Cortex of kidney (tissue), 1 donor: ENCODE measurements around the gene HCRTR1.

Source experiments
- DNase-seq: peaks from one replicate; lab custom pipeline; 2025; lab: John Stamatoyannopoulos, UW

Gene HCRTR1

DNA sequence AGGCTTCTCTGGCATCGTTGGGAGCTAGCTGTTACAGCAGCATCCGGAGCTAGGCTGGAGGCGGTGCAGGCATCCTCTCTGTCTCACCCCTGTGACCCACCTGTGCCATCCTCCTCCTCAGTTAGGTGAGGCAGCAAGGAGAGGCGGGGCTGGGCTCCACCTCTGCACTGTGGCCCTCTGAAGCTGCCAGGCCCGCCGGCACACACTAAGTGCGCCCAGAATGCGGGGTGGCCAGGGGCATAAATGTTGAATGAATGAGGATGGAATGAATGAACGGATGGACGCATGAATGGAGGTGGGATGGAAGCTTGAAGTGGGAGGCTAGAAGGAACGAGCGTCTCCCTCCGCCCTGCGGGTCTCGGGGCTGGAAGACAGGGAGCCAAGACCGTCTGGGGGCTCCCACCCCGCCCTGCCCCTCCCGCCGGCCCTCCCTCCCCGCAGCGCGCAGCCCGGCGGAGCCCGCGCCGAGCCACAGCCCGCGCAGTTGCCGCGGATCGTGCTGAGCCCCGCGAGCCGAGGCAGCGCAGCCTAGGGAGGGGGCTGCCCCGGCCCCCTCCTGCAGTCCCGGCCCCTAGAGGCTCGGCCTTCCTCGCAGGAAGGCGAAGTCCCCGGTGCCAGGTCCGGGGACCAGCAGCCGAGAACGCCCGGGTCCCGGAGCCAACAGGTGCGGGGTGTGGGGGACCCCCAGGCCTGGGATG, at the start of gene HCRTR1:
TSS of gene HCRTR1 (plus strand) at position 472 of the 698 bp plus-strand sequence. CDS start 1,504 bp downstream, outside the sequence.
- DNase-seq: no peak

DNA sequence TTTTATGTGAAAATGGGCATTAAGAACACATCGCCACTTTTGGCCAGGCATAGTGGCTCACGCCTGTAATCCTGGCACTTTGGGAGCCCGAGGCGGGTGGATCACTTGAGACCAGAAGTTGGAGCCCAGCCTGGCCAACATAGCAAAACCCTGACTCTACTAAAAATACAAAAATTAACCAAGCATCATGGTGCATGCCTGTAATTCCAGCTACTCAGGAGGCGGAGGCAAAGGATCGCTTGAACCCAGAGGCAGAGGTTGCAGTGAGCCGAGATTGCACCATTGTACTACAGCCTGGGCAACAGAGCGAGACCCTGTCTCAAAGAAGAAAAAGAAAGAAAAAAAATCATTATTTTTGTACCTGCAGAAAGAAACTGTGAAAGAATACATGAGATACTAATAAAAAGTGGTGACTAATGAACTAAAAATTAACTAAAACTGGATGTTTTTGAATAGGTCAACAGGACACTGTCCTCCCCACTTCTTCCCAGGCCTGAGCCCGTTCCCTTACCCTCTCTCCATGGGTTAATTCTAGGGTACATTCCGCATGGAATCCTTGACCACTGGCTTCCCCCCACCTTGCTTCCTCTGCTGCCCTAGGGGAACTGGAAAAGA, 49.4 kb upstream of the HCRTR1 start:
- no peak for DNase-seq

- no peak for DNase-seq
These were observed 48.4 kb upstream of the HCRTR1 start for GRCh38 chr1:31568895-31569595.

GRCh38 chr1:31569596-31570173, 47.8 kb upstream of the HCRTR1 start:
- no peak for DNase-seq

DNA sequence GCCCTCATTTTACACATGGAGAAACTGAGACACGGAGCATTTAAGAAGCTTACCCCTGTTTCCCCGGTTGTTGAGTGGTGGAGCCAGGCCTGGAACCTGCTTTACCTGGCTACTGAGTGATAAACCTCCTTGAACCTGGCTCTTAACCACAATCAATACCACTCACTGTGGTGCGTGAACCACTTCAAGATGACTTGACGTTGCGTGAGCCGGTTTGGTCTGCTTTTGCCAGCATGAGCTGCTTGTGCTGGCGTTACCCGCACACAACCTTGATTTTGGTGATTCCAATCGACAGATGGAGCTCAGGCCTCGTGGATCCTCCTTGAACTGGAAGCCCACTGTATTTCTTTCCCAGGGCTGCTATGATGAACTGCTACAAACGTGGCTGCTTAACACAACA, 47.3 kb upstream of the HCRTR1 start:
- no peak for DNase-seq

GRCh38 chr1:31570906-31571305, 46.6 kb upstream of the HCRTR1 start:
- no peak for DNase-seq

DNA sequence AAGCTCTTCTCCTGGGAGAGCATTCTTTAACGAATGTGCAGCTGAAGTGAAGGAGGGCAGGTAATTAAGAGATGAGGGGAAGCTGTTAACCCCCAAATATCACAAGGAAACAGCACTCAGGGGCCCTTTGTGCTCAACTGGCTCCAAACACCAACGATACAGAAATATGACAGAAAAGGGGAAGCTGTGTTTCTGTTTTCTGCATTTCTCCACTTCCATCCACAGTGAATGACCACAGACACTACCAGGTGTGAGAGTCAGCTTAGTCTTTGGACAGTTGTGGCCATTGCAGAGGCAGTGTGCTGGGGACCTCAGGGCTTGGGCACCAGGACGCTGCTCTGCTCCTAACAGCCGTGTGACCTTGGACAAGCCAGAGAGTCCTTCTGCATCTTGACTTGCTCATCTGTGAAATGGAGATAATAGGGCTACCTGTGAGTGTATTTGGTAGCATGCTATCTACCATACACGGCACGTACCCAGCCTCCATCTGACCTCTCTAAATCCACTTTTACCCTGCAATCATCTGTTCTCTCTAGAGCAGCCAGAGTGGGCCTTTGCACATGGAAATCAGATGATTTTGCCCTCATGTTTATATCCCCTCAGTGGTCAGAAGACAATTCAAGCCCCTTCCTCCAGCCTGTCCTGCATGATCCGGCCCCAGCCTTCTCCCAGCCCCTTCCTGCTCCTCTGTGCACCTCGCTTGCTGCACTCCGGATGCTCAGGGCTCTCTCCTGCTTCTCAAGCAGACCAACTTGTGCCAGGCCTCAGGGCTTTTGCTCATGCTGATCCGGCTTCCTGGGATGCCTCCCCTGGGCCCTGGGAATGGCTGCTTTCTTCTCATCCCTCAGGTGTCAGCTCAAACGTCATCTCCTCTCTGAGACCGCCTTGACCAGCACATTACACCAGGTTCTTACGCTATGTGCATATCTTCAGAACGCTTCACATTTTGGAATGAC, 45.9 kb upstream of the HCRTR1 start:
- no peak for DNase-seq

DNA sequence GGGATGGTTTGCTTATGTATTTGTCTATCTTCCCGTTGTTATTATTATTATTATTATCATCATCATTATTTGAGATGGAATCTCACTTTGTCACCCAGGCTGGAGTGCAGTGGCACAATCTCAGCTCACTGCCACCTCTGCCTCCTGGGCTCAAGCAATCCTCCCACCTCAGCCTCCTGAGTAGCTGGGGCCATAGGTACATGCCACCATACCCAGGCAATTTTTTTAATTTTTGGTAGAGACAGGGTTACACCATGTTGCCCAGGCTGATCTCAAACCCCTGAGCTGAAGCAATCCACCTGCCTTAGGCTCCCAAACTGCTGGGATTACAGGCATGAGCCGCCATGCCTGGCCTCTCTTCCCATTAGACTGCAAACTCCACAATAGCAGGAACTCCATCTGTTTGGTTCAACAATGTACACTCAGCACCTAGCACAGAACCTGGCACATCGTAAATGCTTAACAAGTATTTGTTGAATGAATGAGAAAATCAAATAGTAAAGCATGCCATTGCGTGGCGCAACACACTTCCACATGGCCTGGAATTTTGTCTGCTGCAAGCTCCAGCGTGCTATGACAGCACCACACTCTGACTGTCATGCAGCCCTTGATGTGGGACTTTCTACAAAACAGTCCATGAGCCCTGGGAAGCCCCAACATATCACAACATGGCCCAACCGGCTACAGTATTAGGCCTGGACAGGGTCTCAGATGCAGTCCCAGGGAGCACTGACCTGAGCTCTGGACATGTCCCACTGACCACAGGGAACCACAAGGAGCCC, 45.0 kb upstream of the HCRTR1 start:
- no peak for DNase-seq

DNA sequence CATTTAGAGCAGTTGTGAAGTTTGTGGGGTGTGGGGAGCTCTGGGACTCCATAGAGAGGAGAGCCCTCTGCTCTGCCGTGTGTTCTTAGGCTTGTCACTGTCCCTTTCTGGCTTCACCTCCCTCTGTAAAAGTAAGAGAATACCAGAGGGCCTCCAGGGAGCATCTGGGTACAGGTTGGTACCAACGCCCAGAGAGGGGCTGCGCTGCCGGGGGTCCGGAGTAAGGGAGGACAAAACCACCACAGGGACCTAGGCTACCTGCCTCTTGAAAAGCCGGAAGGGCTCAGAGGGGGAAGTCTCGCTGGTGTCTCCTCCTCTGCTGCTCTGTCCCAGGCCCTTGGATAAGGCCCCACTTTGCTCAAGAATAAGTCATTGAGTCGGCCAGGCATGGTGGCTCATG, 44.2 kb upstream of the HCRTR1 start:
- DNase-seq: no peak

DNA sequence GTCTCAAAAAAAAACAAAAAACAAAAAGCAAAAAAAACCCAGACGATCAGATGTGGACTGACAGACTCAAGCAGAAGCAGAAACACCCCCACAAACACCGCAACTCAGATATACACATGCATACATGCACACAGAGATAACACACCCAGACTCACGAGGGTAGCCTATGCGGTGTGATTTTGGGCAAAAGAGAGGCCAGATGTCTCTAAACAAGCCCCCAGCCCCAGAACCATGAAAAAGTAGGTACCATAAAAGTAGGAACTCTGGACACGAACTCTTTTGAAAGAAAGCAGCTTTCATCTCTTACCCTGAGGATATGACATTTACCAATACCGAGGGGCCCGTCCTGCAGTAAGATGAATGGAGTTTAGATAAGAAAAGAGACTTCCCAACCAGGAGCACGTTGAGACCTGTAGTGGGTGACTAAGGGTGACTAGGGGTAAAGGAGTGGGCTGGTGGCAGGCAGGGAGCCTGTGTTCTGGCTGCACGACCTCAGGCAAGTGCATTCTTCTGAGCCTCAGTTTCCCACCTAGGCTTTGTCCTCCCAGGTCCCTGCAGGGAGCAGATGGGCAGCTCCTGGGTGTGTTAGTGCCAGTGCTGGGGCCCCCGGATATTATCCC, 42.6 kb upstream of the HCRTR1 start:
- no peak for DNase-seq

- DNase-seq: no peak
These were observed 41.9 kb upstream of the HCRTR1 start for GRCh38 chr1:31575369-31576140.

DNA sequence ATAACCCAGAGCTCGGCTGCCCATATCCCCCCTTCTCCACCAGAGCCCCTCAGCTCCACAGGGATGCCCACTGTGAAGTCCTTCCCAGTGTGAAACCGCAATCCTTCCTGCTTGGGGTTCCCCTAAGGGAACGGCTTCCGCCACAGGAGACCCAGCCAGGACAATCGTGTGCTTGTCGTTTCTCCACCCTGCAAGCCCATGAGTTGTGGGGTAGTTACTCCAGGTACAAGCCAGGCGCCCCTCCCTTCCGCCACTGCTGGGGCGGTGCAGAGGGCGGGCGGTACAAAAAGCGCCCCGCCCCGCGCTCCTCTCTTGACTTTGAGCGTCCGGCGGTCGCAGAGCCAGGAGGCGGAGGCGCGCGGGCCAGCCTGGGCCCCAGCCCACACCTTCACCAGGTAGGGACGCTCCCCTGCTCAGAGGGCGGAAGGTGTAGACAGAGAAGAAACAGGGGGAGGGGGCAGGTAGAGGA, 41.3 kb upstream of the HCRTR1 start, which contains the start of gene TINAGL1:
TSS of gene TINAGL1 (plus strand) at position 315 of the 469 bp plus-strand sequence. CDS start 634 bp downstream, outside the sequence.
- DNase-seq: no peak

- no peak for DNase-seq
These were observed 40.6 kb upstream of the HCRTR1 start for GRCh38 chr1:31576743-31577455.

GRCh38 chr1:31577515-31578192, 39.8 kb upstream of the HCRTR1 start:
- no peak for DNase-seq

DNA sequence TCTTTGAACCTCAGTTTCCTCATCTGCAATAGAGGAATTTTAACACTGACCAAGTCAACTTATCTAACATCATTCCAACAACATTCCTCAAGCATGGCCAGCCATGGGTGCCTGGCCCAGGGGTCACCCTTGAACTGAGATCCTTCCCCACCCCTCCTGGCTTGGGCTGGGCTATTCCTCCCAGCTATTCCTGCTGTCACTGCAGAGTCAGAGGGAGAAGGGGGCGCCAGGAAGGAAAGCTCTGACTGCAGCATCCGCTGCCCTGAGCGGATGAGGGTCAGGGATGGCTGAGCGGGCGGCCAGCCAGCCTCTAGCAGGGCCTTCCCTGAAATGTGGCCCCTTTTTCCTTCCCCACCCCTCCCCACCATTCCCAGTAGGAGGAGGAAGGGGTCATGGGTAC, 38.1 kb upstream of the HCRTR1 start:
- no peak for DNase-seq

- no peak for DNase-seq
These were observed 37.0 kb upstream of the HCRTR1 start for GRCh38 chr1:31580513-31580870.

DNA sequence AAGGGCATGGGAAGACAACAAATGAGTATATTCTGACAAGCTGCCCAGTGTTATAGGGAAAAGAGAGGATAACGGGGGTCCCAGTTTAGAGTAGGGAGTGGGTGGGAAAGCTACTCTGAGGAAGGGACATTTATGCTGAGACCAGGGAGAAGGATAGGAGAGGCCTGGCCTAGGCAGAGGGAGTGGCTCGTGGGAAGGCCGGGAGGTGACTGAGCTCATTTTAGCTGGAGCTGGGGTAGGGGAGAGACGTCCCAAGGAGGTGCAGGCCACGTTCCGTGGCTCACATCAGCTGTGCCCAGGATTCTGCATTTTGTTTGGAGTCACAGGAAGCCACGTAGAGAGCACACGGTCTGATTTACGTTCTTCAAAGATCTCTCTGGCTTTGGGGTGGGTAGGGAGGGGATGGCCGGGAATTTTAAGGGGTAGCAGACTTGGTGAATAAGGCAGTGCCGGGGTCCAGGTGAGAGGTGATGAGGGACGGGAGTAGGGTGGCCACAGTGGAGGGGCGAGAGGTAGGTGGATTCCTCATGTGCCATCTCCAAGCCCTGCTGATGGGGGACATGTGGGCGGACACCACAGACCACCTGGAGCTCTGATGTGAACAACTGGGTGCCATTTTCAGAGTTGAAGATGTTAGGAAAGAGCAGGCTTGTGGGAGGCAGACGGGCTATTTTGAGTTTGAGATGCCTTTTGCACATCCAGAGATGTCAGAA, 36.4 kb upstream of the HCRTR1 start:
- no peak for DNase-seq
